Measurements from ENCODE around the gene TRDN.
A peak's percentile ranks its signal among the peaks of the same experiment; 100 is the strongest.

The TRDN gene

DNA sequence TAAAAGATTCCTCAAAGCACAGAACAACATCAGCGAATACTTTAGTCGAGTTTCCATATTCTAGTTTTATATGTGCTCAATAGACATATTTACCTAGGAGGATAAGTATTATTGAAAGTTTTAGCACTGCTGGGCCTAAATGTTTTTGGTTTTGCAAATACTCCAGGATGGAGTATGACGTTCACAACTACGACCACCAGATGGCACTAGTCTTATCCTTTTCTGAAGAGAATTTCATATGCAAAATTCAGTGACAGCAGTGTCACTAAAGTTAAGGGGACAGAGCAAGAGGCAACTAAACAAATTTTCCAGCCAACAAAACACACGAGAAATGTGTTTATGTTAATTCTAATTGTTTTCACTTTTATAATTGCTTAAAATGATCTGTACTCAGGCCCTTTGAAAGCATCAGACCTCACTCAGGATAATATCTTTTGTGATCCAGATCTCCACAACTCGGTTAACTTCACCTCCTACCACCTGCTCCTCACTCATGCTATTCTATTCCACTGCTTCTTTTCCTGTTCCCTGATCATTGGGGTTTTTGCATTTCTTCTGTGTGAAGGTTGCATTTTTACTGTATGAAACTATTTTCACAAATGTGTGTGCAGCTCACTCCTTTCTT, 220.8 kb downstream of the TRDN start:
- H3K36me3 ChIP-seq (ENCODE audit: low read depth) = no peaks in the 10 kb centered on the region
- H3K9me3 ChIP-seq (ENCODE audit: severe bottlenecking) = no peaks in the 10 kb centered on the region
- ATAC-seq (ENCODE audit: low read depth) (no peak), DNase-seq (ENCODE audit: low spot score) (no peak)
- peak; percentile 76 for TF ChIP-seq CTCF (IDR thresholded peaks at IDR 0.05; ENCODE audit: poor library complexity, severe bottlenecking)
- no peak overlapping the region for H3K27ac ChIP-seq (ENCODE audit: poor library complexity, severe bottlenecking)
- no peak overlapping the region for H3K4me3 ChIP-seq (ENCODE audit: severe bottlenecking)
- H3K4me1 ChIP-seq (ENCODE audit: insufficient read depth, poor library complexity, severe bottlenecking) = no peaks in the 10 kb centered on the region
- no peaks in the 10 kb centered on the region for H3K27me3 ChIP-seq (ENCODE audit: insufficient read depth, poor library complexity, severe bottlenecking)

DNA sequence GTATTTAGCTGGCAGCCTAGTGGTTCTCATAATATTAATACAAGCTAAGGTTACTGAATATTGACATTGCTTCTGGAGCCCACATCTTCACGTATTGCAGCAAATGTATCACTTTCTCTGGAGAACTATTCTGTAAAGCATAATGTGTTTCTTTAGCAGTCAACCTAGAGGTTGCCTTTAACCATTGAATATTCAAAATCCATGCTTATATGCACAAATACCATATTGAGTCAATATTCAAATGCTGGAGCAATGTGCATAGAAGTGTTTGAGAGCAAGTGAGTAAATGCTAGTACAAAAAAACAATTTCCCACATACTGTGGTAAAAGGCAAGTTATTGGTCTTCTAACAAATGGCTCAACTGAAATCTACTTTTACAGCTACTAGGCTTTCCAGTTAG, 231.8 kb downstream of the TRDN start:
- Histone ChIP-seq H3K4me3 (ENCODE audit: severe bottlenecking) (no peak overlapping the region), H3K27ac (ENCODE audit: poor library complexity, severe bottlenecking) (no peak overlapping the region), H3K4me1 (ENCODE audit: insufficient read depth, poor library complexity, severe bottlenecking) (no peaks in the 10 kb centered on the region), H3K27me3 (ENCODE audit: insufficient read depth, poor library complexity, severe bottlenecking) (no peaks in the 10 kb centered on the region), H3K9me3 (ENCODE audit: severe bottlenecking) (no peaks in the 10 kb centered on the region), H3K36me3 (ENCODE audit: low read depth) (no peaks in the 10 kb centered on the region)
- DNase-seq (ENCODE audit: low spot score) (no peak), ATAC-seq (ENCODE audit: low read depth) (no peak)
- TF ChIP-seq CTCF (IDR thresholded peaks at IDR 0.05; ENCODE audit: poor library complexity, severe bottlenecking) = no peak

DNA sequence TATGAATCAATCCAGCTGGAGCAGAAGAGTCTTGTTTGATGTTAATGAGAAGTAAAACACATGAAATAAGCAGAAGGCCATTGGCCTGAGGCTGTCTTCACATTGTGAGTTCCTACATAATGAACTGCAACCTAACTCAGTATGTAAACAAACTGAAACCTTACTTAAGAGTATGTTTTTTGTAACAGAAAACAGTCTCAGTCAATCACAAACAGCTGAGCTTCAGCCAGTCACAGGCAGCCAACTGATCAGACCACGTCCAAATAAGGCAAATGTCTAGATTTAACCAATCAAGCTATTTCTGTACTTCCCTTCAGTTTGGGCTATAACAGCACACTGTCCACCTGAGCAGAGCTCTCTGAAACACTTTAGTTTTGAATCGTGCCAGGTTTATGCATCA, 234.7 kb downstream of the TRDN start:
- no peak overlapping the region for H3K27ac ChIP-seq (ENCODE audit: poor library complexity, severe bottlenecking)
- DNase-seq (ENCODE audit: low spot score) (no peak), ATAC-seq (ENCODE audit: low read depth) (no peak)
- no peaks in the 10 kb centered on the region for H3K36me3 ChIP-seq (ENCODE audit: low read depth)
- H3K4me3 ChIP-seq (ENCODE audit: severe bottlenecking) = no peak overlapping the region
- TF ChIP-seq CTCF (IDR thresholded peaks at IDR 0.05; ENCODE audit: poor library complexity, severe bottlenecking) = no peak
- H3K27me3 ChIP-seq (ENCODE audit: insufficient read depth, poor library complexity, severe bottlenecking) = no peaks in the 10 kb centered on the region
- no peaks in the 10 kb centered on the region for H3K9me3 ChIP-seq (ENCODE audit: severe bottlenecking)
- no peaks in the 10 kb centered on the region for H3K4me1 ChIP-seq (ENCODE audit: insufficient read depth, poor library complexity, severe bottlenecking)

DNA sequence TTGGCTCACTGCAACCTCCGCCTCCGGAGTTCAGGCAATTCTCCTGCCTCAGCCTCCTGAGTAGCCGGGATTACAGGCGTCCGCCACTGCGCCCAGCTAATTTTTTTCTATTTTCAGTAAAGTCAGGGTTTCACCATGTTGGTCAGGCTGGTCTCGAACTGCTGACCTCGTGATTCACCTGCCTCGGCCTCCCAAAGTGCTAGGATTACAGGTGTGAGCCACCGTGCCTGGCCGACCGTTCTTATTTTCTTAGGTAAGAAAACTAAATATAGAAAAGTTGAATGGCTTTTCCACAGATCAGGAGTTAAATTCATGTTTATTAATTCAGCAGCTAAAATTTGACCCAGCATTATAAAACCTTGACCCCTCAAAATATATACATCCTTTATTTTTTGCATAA, 238.7 kb downstream of the TRDN start:
- Histone ChIP-seq H3K27me3 (ENCODE audit: insufficient read depth, poor library complexity, severe bottlenecking) (no peaks in the 10 kb centered on the region), H3K36me3 (ENCODE audit: low read depth) (no peaks in the 10 kb centered on the region), H3K4me1 (ENCODE audit: insufficient read depth, poor library complexity, severe bottlenecking) (no peaks in the 10 kb centered on the region), H3K9me3 (ENCODE audit: severe bottlenecking) (no peaks in the 10 kb centered on the region), H3K4me3 (ENCODE audit: severe bottlenecking) (no peak overlapping the region), H3K27ac (ENCODE audit: poor library complexity, severe bottlenecking) (no peak overlapping the region)
- DNase-seq (ENCODE audit: low spot score) (no peak), ATAC-seq (ENCODE audit: low read depth) (no peak)
- TF ChIP-seq CTCF (IDR thresholded peaks at IDR 0.05; ENCODE audit: poor library complexity, severe bottlenecking) = no peak

- Histone ChIP-seq H3K4me1 (ENCODE audit: insufficient read depth, poor library complexity, severe bottlenecking) (no peaks in the 10 kb centered on the region), H3K4me3 (ENCODE audit: severe bottlenecking) (no peak overlapping the region), H3K27me3 (ENCODE audit: insufficient read depth, poor library complexity, severe bottlenecking) (no peaks in the 10 kb centered on the region), H3K9me3 (ENCODE audit: severe bottlenecking) (no peaks in the 10 kb centered on the region), H3K36me3 (ENCODE audit: low read depth) (no peaks in the 10 kb centered on the region), H3K27ac (ENCODE audit: poor library complexity, severe bottlenecking) (no peak overlapping the region)
- TF ChIP-seq CTCF (IDR thresholded peaks at IDR 0.05; ENCODE audit: poor library complexity, severe bottlenecking) = peak; percentile 70
- ATAC-seq (ENCODE audit: low read depth) (no peak), DNase-seq (ENCODE audit: low spot score) (no peak)
These were observed 243.4 kb downstream of the TRDN start for GRCh38 chr6:123393331-123393730.
